PC-3 (cell line): ENCODE measurements around the gene RIT2.

Experiments
- EZH2 ChIP-seq: fragments of 300-600 bp; sonication (generic); IDR thresholded peaks from one replicate; pipeline ENCODE4 v1.6.1; 2017; ENCODE audit warnings: antibody characterized with exemption, mild to moderate bottlenecking, low read length; ENCODE audit not compliant: unreplicated experiment
- TF ChIP-seq, protein P1 (sequence below): fragments of 300-600 bp; sonication (generic); conservative IDR thresholded peaks from 2 replicates; pipeline ENCODE4 v1.5.1; 2017; ENCODE audit warnings: antibody characterized with exemption, low read depth, mild to moderate bottlenecking, low read length

DNA sequence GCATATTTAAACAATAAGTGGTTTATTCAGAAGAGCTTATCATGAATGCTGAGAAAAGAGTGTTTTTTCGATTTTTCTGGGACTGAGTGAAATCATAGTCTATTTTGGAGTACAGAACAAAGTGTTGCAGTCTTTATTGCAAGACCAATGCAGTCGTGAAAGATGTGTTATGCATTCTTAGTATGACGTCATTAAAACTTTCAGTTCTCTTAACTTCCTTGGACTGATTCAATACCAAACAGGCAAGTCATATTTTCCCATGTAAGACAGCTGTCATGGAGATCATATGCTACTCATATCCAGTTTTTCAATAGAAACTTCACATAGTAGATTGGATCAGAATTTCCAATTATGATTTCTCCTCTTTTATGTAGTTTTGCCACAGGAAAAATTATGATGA, 92.6 kb downstream of the RIT2 start:
- TF ChIP-seq, protein P1, sequence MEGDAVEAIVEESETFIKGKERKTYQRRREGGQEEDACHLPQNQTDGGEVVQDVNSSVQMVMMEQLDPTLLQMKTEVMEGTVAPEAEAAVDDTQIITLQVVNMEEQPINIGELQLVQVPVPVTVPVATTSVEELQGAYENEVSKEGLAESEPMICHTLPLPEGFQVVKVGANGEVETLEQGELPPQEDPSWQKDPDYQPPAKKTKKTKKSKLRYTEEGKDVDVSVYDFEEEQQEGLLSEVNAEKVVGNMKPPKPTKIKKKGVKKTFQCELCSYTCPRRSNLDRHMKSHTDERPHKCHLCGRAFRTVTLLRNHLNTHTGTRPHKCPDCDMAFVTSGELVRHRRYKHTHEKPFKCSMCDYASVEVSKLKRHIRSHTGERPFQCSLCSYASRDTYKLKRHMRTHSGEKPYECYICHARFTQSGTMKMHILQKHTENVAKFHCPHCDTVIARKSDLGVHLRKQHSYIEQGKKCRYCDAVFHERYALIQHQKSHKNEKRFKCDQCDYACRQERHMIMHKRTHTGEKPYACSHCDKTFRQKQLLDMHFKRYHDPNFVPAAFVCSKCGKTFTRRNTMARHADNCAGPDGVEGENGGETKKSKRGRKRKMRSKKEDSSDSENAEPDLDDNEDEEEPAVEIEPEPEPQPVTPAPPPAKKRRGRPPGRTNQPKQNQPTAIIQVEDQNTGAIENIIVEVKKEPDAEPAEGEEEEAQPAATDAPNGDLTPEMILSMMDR: no peak
- no peak for TF ChIP-seq EZH2
